ENCODE measurements around the gene AARS2. TPM values are rescaled to one million over a fixed set of nuclear protein-coding genes. Genes with fewer than 3 reads are reported as not detected.
A peak's percentile ranks its signal among the peaks of the same experiment; 100 is the strongest.
"Not testable (repeated sequence)": the region's sequence is repeated elsewhere in the genome, so short reads cannot be mapped to it uniquely, and the experiment has no call there.

AARS2 gene
- total RNA-seq, 2 donors from 2014 or later: 8.2 to 9.6 TPM

GRCh38 chr6:44333942-44334341, 20.8 kb upstream of the AARS2 start:
- intact Hi-C loops (cut with DNase I): loop anchor here (5.0 to 10.0 kb wide), 3 partner anchors 57 to 179 kb away; partner anchors contain the start of gene CAPN11 (in 1 of the 2)
- ATAC-seq (no peak), DNase-seq (no peak)

GRCh38 chr6:44333273-44333919, 20.2 kb upstream of the AARS2 start:
- ATAC-seq (peak in 1 of 2 donors; percentile 15), DNase-seq (no peak)
- intact Hi-C loops (cut with DNase I): loop anchor here (5.0 to 10.0 kb wide), 3 partner anchors 56 to 179 kb away; partner anchors contain the start of gene CAPN11 (in 1 of the 2)

- ATAC-seq: no peak
- no peak for DNase-seq
- intact Hi-C loops (cut with DNase I): loop anchor here (5.0 to 10.0 kb wide), 3 partner anchors 55 to 178 kb away; partner anchors contain the start of gene CAPN11 (in 1 of the 2)
These were observed 19.4 kb upstream of the AARS2 start for GRCh38 chr6:44332585-44332984.

GRCh38 chr6:44329858-44330257, 16.7 kb upstream of the AARS2 start:
- DNase-seq (no peak), ATAC-seq (no peak)
- intact Hi-C loops (cut with DNase I): loop anchor here (5.0 to 10.0 kb wide), 3 partner anchors 53 to 175 kb away; partner anchors contain the start of gene CAPN11 (in 1 of the 2)

GRCh38 chr6:44328203-44328602, 15.1 kb upstream of the AARS2 start:
- DNase-seq; ATAC-seq; intact Hi-C loops (cut with DNase I): not testable (repeated sequence)

- ATAC-seq: no peak
These were observed 14.6 kb upstream of the AARS2 start for GRCh38 chr6:44327760-44328159.

GRCh38 chr6:44327096-44327495, 13.9 kb upstream of the AARS2 start:
- ATAC-seq (no peak), DNase-seq (no peak)
- intact Hi-C loops (cut with DNase I): no loop called here

More at GRCh38 chr6:44327760-44328159, 14.6 kb upstream of the AARS2 start:
- intact Hi-C loops (cut with DNase I): no loop called here
- no peak for DNase-seq

- intact Hi-C loops (cut with DNase I): no loop called here
- DNase-seq: no peak
- no peak for ATAC-seq
These were observed 8.1 kb upstream of the AARS2 start for GRCh38 chr6:44321210-44321609.

GRCh38 chr6:44317136-44317631, 4.0 kb upstream of the AARS2 start:
- DNase-seq; intact Hi-C loops (cut with DNase I); ATAC-seq: not testable (repeated sequence)

- no peak for DNase-seq
- ATAC-seq: no peak
- intact Hi-C loops (cut with DNase I): no loop called here
These were observed 3.3 kb upstream of the AARS2 start for GRCh38 chr6:44316481-44316880.

GRCh38 chr6:44315951-44316350, 2.8 kb upstream of the AARS2 start:
- ATAC-seq: no peak

GRCh38 chr6:44315516-44315915, 2.4 kb upstream of the AARS2 start:
- intact Hi-C loops (cut with DNase I): no loop called here
- ATAC-seq (no peak), DNase-seq (no peak)

More at GRCh38 chr6:44315951-44316350, 2.8 kb upstream of the AARS2 start:
- no peak for DNase-seq
- intact Hi-C loops (cut with DNase I): no loop called here

- ATAC-seq; intact Hi-C loops (cut with DNase I); DNase-seq: not testable (repeated sequence)
These were observed 1.5 kb upstream of the AARS2 start for GRCh38 chr6:44314657-44315056.

- no peak for DNase-seq
- intact Hi-C loops (cut with DNase I): no loop called here
- no peak for ATAC-seq
These were observed 1.4 kb downstream of the AARS2 start for GRCh38 chr6:44311767-44312166.

- intact Hi-C loops (cut with DNase I): no loop called here
- DNase-seq: no peak
- no peak for ATAC-seq
These were observed 1.8 kb downstream of the AARS2 start for GRCh38 chr6:44311304-44311703.

GRCh38 chr6:44310241-44310640, 2.9 kb downstream of the AARS2 start:
- DNase-seq (no peak), ATAC-seq (no peak)
- intact Hi-C loops (cut with DNase I): no loop called here

GRCh38 chr6:44309631-44310030, 3.5 kb downstream of the AARS2 start:
- intact Hi-C loops (cut with DNase I): no loop called here
- DNase-seq (no peak), ATAC-seq (no peak)

- DNase-seq (no peak), ATAC-seq (peak in 1 of 2 donors; percentile 54)
- intact Hi-C loops (cut with DNase I): no loop called here
These were observed 4.1 kb downstream of the AARS2 start for GRCh38 chr6:44309092-44309491.

GRCh38 chr6:44307217-44307616, 5.9 kb downstream of the AARS2 start:
- intact Hi-C loops (cut with DNase I): no loop called here
- no peak for DNase-seq
- ATAC-seq: no peak

- ATAC-seq: no peak
- intact Hi-C loops (cut with DNase I): no loop called here
- DNase-seq: no peak
These were observed 6.4 kb downstream of the AARS2 start for GRCh38 chr6:44306710-44307109.

GRCh38 chr6:44305200-44305725, 7.9 kb downstream of the AARS2 start:
- intact Hi-C loops (cut with DNase I): no loop called here

More at GRCh38 chr6:44305200-44305725, 7.9 kb downstream of the AARS2 start:
- DNase-seq: no peak
- no peak for ATAC-seq

Data from left cardiac atrium (tissue), 4 donors.